Kidney (tissue), 14 donors: Measurements from ENCODE around the gene AK5. TPM values are rescaled to one million over a fixed set of nuclear protein-coding genes. Genes with fewer than 3 reads are reported as not detected.

ENCODE experiments used
- DNase-seq, 5 donors: peaks; one replicate each; pipeline ENCODE4 v3.0.0-alpha.2; 2013 to 2020
- FAIRE-seq: peaks from 2 replicates; lab custom pipeline; 2012; peaks lifted over from hg19 to GRCh38; lab: Jason Lieb, UNC
- H3K27ac ChIP-seq, 2 donors: one replicate each; pipeline ENCODE4 v1.7.0; 2013; ENCODE audit warnings: low read depth in 2 of 2, low read length in 2 of 2, inconsistent platforms in 1 of 2
- H3K27me3 ChIP-seq: one replicate; pipeline ENCODE4 v1.7.1; 2013; ENCODE audit warnings: low read length, inconsistent platforms; ENCODE audit not compliant: control insufficient read depth, insufficient read depth
- H3K36me3 ChIP-seq, 3 donors: one replicate each; pipeline versions ENCODE4 v1.7.0 to v1.7.1; 2013; ENCODE audit warnings: low read length in 3 of 3, control low read depth in 1 of 3, inconsistent platforms in 1 of 3; ENCODE audit not compliant: insufficient read depth in 3 of 3, control insufficient read depth in 2 of 3
- H3K4me1 ChIP-seq, 3 donors: one replicate each; pipeline versions ENCODE4 v1.7.0 to v1.7.1; 2013; ENCODE audit warnings: low read length in 3 of 3, inconsistent platforms in 1 of 3, low read depth in 1 of 3; ENCODE audit not compliant: control insufficient read depth in 2 of 3, insufficient read depth in 2 of 3
- H3K4me3 ChIP-seq, 3 donors: one replicate each; pipeline versions ENCODE4 v1.7.0 to v1.8.1; 2013; ENCODE audit warnings: low read length in 3 of 3, control low read depth in 1 of 3, inconsistent platforms in 1 of 3
- H3K9ac ChIP-seq, 3 donors: one replicate each; pipeline versions ENCODE4 v1.7.0 to v1.7.1; 2013; ENCODE audit warnings: low read length in 3 of 3, control low read depth in 1 of 3, inconsistent platforms in 1 of 3
- H3K9me3 ChIP-seq, 3 donors: one replicate each; pipeline versions ENCODE4 v1.7.0 to v1.7.1; 2013; ENCODE audit warnings: low read length in 3 of 3, control low read depth in 1 of 3, inconsistent platforms in 1 of 3; ENCODE audit not compliant: control insufficient read depth in 2 of 3, insufficient read depth in 1 of 3
- CTCF ChIP-seq: IDR thresholded peaks from 3 replicates; pipeline ENCODE4 v1.5.1; 2012; ENCODE audit warnings: mild to moderate bottlenecking, moderate library complexity, borderline replicate concordance; ENCODE audit not compliant: insufficient read depth; ENCODE audit errors: extremely low read depth
- intact Hi-C: fragments of 100-400 bp; cut with DNase I; formaldehyde crosslinking; loops from one replicate; pipeline ENCODE4 v1.11.1; 2022
- polyA plus RNA-seq: library from polyadenylated mRNA; stranded (reverse); fragments of 350-450 nt; fragmentation: Illumina TruSeq; extraction: RNeasy Lipid Tissue Mini Kit (QIAGEN cat#74804); gene quantifications from one replicate; pipeline ENCODE4 v1.2.3, GENCODE V29; 2014; ENCODE audit warnings: low read depth, low replicate concordance; ENCODE audit not compliant: insufficient read depth
- total RNA-seq: library from RNA; stranded (reverse); fragmentation: NEBNext Ultra II Directional; extraction: Animal tissue kit (Norgen Biotek cat#: 25700); gene quantifications from one replicate; pipeline ENCODE4 v1.2.1, GENCODE V29; 2021
- donor health status: control.
- donor health status: control.
- donor health status: control.
- donor health status: control.
- donor health status: control.
- donor health status: DM: yes; HTN: yes; CAD: no.
- donor health status: Normal renal cell carcinoma (clear cell type).

The AK5 gene
- total and polyA plus RNA-seq, 2 donors from 2014 or later, result 1.7 to 2.5 TPM

DNA sequence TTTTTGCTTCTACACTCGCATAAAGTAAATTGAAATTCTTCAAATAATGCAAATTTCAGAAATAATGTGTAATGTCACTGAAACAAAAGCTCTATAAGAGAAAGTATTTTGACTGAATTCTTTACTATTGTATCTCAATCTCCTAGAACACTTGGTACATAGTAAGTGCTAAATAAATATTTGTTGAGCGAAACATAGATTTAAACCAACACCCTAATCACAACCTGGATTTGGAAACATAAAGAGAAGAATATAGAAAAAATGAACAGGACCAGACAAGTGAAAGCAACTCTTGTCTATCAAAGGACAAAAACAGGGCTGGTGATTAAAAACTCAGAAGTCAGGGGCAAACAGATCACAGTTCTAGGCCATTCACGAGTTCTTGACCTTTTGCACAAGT is 74.3 kb downstream of the AK5 start:
- H3K9ac ChIP-seq, result no peak overlapping the region
- DNase-seq (no peak), FAIRE-seq (no peak)
- intact Hi-C loops, result no loop called here
- H3K9me3 ChIP-seq, result no peaks in the 10 kb centered on the region
- H3K27me3 ChIP-seq, result no peaks in the 10 kb centered on the region
- H3K4me1 ChIP-seq, result no peaks in the 10 kb centered on the region
- no peaks in the 10 kb centered on the region for H3K36me3 ChIP-seq
- no peak overlapping the region for H3K27ac ChIP-seq
- H3K4me3 ChIP-seq, result no peak overlapping the region
- no peak for TF ChIP-seq CTCF

GRCh38 chr1:77360256-77360655 is 78.4 kb downstream of the AK5 start:
- no peak overlapping the region for H3K4me3 ChIP-seq
- H3K27me3 ChIP-seq, result no peaks in the 10 kb centered on the region
- FAIRE-seq, result no peak
- H3K4me1 ChIP-seq, result no peaks in the 10 kb centered on the region
- no peaks in the 10 kb centered on the region for H3K9me3 ChIP-seq
- no peak for DNase-seq
- H3K9ac ChIP-seq, result no peak overlapping the region
- H3K36me3 ChIP-seq, result no peaks in the 10 kb centered on the region
- no peak overlapping the region for H3K27ac ChIP-seq
- TF ChIP-seq CTCF, result no peak
- intact Hi-C loops, result no loop called here

GRCh38 chr1:77361621-77362020 is 79.8 kb downstream of the AK5 start:
- no peak overlapping the region for H3K9ac ChIP-seq
- intact Hi-C loops, result no loop called here
- no peaks in the 10 kb centered on the region for H3K36me3 ChIP-seq
- no peaks in the 10 kb centered on the region for H3K9me3 ChIP-seq
- no peak overlapping the region for H3K4me3 ChIP-seq
- no peak for TF ChIP-seq CTCF
- no peak for DNase-seq
- H3K27me3 ChIP-seq, result no peaks in the 10 kb centered on the region
- H3K27ac ChIP-seq, result no peak overlapping the region
- no peaks in the 10 kb centered on the region for H3K4me1 ChIP-seq
- FAIRE-seq, result no peak

DNA sequence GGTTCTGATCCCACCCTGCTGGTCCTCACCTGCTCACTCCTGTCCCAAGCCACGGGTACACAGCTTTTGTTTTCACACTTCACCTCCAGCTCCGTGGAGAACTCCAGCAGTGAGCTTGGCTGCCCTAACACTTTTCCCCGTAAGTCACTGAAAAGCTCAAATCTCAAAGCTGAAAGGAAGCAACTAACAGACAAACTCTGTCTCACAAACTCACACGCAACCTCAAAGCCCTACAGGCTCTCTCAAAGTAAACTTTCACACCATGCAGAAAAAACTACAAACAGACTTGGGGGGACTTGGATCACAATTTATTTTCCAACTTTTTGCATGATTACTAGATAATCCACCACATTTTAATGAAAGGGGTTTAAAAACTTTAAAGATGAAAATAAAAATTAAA is 88.3 kb downstream of the AK5 start:
- H3K36me3 ChIP-seq, result no peaks in the 10 kb centered on the region
- no peaks in the 10 kb centered on the region for H3K9me3 ChIP-seq
- no peak overlapping the region for H3K27ac ChIP-seq
- intact Hi-C loops, result no loop called here
- H3K27me3 ChIP-seq, result no peaks in the 10 kb centered on the region
- H3K4me3 ChIP-seq, result no peak overlapping the region
- DNase-seq (no peak), FAIRE-seq (no peak)
- H3K9ac ChIP-seq, result no peak overlapping the region
- TF ChIP-seq CTCF, result no peak
- H3K4me1 ChIP-seq, result no peaks in the 10 kb centered on the region
